ENCODE results near the gene GALNTL6.

The GALNTL6 gene

GRCh38 chr4:171812665-171813525 lies at the start of gene GALNTL6:
Gene GALNTL6, plus strand, starts transcription at chr4:171813404.
- no peak for DNase-seq (ENCODE audit: low read depth)
- H3K4me3 ChIP-seq (ENCODE audit: low read depth, low read length), result peak within 1 kb of the TSS; percentile 44

DNA sequence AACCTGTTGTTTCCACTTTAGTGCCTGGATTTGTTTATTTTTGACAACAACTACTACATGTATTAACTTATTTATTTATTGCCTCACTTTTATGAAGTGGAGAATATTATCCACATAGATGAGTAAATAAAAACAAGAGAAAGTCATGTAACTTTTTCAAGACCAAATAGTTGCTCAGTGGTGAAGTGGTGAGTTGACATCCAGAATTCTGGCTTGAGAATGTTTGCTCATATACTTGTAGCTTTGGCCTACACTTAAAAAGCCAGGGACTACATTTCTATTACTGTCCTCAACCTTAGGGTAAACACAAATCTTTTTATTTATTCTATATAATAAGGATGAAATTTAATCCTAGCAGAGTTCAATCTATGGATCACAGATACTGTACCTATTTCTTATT lies 47.7 kb upstream of the GALNTL6 start:
- no peak for DNase-seq (ENCODE audit: low read depth)

DNA sequence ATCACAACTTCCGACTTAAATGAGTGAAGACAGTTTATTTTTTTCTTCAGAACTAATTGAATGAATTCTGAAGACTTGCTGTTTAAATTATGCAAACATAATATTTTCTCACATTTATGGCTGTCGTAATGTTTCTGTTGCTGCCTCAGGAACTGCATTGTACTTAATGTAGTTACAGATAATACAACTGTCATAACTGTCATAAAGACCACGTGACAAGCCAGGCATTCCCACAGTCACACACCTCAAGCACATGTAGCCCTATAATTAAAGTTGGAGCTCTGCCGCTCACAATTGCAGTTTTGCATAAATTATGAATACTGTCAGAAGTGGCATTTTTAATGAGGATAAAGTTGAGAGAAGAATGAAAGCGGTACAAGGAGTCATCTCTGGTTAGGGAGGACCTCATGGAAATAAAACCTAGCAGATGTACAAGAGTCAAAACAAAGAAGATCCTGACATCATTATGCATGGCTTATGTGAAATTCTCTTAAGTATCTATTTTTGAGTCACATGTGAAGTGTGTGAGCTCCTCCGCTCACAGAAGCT lies 38.5 kb upstream of the GALNTL6 start:
- no peak overlapping the region for H3K4me3 ChIP-seq (ENCODE audit: low read depth, low read length)

More for the DNA sequence above, 47.7 kb upstream of the GALNTL6 start:
- H3K4me3 ChIP-seq (ENCODE audit: low read depth, low read length), result no peak overlapping the region

DNA sequence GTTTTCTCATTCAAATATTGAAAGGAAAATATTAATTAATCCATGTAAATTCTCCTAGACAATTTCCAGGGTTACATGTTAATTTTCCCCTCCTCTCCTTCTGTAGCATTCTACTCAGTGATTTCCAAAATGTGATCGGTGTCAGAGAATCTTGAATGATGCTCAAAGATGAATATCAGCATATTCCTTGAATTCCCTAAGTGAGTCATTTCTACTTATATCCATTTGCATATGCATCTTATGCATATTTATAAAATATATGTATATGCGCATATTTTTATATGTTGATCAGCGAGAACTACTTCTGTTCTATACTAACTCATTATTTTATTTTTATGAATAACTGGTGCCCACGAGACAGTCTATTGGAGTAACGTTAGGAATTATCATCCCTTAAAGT lies 33.9 kb upstream of the GALNTL6 start:
- H3K4me3 ChIP-seq (ENCODE audit: low read depth, low read length), result no peak overlapping the region
- DNase-seq (ENCODE audit: low read depth), result no peak

More for the DNA sequence above, 38.5 kb upstream of the GALNTL6 start:
- DNase-seq (ENCODE audit: low read depth), result no peak

DNA sequence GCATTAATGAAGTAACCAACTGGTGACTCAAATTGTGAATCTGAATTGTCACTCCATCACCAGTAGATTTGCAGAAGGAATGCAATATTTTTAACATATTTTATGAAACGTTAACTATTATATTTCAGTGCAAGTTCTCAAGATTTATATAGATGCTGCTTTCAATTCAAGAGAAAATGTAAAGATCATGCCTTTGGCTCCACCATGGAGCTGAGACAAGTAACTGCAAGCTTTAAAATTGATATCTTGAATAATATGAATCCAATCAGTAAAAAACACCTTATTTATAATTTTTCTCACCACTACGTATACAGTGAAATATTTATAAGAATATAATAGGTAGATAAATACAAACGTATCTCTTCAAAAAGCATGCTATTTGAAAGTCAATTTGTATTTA lies 27.8 kb upstream of the GALNTL6 start:
- no peak for DNase-seq (ENCODE audit: low read depth)
- no peak overlapping the region for H3K4me3 ChIP-seq (ENCODE audit: low read depth, low read length)

- no peak for DNase-seq (ENCODE audit: low read depth)
These were observed 19.5 kb upstream of the GALNTL6 start for GRCh38 chr4:171793723-171794122.

GRCh38 chr4:171794528-171794927 lies 18.7 kb upstream of the GALNTL6 start:
- DNase-seq (ENCODE audit: low read depth), result no peak
- no peak overlapping the region for H3K4me3 ChIP-seq (ENCODE audit: low read depth, low read length)

More at GRCh38 chr4:171793723-171794122, 19.5 kb upstream of the GALNTL6 start:
- no peak overlapping the region for H3K4me3 ChIP-seq (ENCODE audit: low read depth, low read length)

DNA sequence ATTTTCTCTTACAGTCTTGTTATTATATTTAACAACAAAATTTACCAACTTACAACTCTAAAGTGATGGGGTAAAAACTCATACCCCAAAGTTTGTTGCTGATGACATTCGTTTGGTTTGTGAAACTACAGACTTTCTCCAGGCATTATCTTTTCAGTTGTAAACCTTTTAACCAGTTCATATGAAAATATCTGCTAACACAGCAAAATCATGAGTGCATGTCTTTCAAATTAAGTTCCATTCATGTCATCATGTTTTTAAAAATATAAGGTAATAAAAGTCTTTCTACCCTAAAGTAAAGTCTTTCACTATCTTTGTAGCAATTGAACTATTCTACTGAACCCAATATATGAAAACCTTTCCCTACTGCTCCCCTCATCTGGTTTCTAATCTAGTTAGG lies 3.4 kb upstream of the GALNTL6 start:
- H3K4me3 ChIP-seq (ENCODE audit: low read depth, low read length), result no peak overlapping the region
- no peak for DNase-seq (ENCODE audit: low read depth)

DNA sequence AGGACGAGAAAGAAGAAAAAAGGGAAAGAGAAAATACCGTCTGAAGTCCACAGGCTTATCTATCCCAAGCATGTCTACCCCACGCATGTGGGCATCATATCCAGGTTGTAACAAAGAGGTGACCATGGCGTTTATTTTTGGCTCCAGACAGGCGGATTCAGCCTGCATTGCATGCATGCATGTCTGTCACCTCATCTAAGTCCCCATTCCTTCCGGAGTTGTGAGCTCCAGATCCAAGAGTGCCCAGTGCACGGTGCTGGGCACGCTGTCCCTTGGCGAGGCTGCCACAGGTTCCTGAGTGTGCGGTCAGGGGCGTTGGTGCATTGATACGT lies 905 bp upstream of the GALNTL6 start:
- DNase-seq (ENCODE audit: low read depth), result no peak
- peak overlapping the region; percentile 44 for H3K4me3 ChIP-seq (ENCODE audit: low read depth, low read length)

- DNase-seq (ENCODE audit: low read depth), result no peak
- H3K4me3 ChIP-seq (ENCODE audit: low read depth, low read length), result peak overlapping the region; percentile 44
These were observed 484 bp downstream of the GALNTL6 start for GRCh38 chr4:171813526-171814250.

GRCh38 chr4:171814545-171814944 lies 1.3 kb downstream of the GALNTL6 start:
- DNase-seq (ENCODE audit: low read depth), result no peak
- H3K4me3 ChIP-seq (ENCODE audit: low read depth, low read length), result no peak overlapping the region

GRCh38 chr4:171817026-171817425 lies 3.8 kb downstream of the GALNTL6 start:
- DNase-seq (ENCODE audit: low read depth), result no peak
- H3K4me3 ChIP-seq (ENCODE audit: low read depth, low read length), result no peak overlapping the region

DNA sequence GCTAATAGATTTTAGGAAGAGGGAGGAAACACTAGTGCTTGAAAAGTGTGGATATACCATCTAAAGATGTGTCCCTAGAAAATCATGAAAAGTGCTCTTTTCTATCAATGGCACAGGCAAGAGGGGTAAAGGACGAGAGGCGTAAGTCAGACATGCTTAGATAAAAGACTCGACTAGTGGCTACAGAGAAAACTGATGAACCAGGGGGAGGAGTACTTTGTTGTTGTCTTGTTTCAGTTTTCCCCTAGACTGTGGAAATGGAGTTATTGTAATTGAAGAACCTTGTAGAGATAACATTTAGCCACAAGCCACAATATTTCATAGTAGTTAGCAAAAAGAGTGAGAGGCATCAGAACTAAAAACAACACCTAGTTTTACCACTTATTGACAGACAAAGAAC lies 21.4 kb downstream of the GALNTL6 start:
- DNase-seq (ENCODE audit: low read depth), result no peak
- no peak overlapping the region for H3K4me3 ChIP-seq (ENCODE audit: low read depth, low read length)

- no peak for DNase-seq (ENCODE audit: low read depth)
- H3K4me3 ChIP-seq (ENCODE audit: low read depth, low read length), result no peak overlapping the region
These were observed 30.3 kb downstream of the GALNTL6 start for GRCh38 chr4:171843456-171843855.

GRCh38 chr4:171846232-171846631 lies 33.0 kb downstream of the GALNTL6 start:
- no peak for DNase-seq (ENCODE audit: low read depth)
- no peak overlapping the region for H3K4me3 ChIP-seq (ENCODE audit: low read depth, low read length)

- DNase-seq (ENCODE audit: low read depth), result no peak
- no peak overlapping the region for H3K4me3 ChIP-seq (ENCODE audit: low read depth, low read length)
These were observed 33.7 kb downstream of the GALNTL6 start for GRCh38 chr4:171846893-171847292.

GRCh38 chr4:171847751-171848150 lies 34.5 kb downstream of the GALNTL6 start:
- DNase-seq (ENCODE audit: low read depth), result no peak
- no peak overlapping the region for H3K4me3 ChIP-seq (ENCODE audit: low read depth, low read length)

DNA sequence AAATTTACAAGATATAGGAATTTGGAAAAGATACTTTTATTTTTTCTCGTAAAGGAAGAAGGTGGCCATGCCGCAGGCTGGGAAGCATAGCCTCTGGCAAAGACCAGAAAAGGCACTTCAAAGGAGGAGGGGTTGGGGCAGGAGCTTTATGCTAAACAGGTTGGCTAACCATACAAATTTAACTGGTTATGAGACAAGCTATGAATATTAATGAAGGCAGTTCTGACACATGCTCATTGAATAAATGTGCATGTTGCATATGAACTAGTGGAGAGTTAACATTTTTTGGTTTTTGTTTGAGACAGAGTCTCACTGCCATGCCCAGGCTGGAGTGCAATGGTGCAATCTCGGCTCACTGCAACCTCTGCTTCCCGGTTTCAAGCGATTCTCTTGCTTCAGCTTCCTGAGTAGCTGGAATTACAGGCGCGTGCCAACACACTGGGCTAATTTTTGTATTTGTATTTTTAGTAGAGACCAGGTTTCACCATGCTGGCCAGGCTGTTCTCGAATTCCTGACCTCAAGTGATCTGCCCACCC lies 36.5 kb downstream of the GALNTL6 start:
- no peak for DNase-seq (ENCODE audit: low read depth)
- no peak overlapping the region for H3K4me3 ChIP-seq (ENCODE audit: low read depth, low read length)

GRCh38 chr4:171851295-171851694 lies 38.1 kb downstream of the GALNTL6 start:
- DNase-seq (ENCODE audit: low read depth), result no peak
- no peak overlapping the region for H3K4me3 ChIP-seq (ENCODE audit: low read depth, low read length)

DNA sequence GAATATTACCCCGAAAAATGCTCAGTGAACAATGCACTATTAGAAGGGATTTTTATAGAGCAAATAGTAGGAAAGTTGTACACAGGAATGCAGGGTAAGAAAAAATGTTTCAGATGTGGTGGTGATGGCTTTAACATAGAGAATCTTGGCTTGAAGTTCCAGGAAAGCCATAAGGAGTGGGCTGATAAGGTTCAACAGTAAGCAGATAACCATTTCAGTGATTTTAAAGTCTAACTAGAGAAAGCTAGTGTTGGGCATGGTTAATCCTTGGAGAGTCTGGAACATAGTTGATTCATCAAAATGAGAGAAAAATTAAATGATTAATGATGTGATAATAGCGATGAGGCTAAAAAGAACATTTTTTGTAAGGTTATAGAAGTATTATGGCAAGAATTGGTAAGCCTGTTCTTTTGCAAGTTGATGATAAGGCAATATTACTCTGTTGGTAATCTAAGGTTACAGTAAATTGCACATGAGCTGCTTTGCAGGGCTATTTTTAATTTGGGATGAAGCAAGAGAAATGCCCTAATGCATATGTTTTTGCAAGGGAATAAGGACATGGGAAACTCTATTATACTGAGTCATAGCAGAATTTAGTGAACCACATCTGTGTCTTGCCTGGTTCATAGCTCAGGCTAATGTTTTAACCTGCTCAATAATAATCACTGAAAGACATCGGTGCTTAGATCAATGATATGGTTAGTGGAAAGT lies 44.3 kb downstream of the GALNTL6 start:
- H3K4me3 ChIP-seq (ENCODE audit: low read depth, low read length), result no peak overlapping the region
- no peak for DNase-seq (ENCODE audit: low read depth)

All from skeletal muscle cell (primary cell).